HG03095 (cell line): ENCODE data around the gene ESYT2.

ENCODE experiments used
- ATAC-seq: cut with Tn5 transposase; IDR thresholded peaks from one replicate; pipeline ENCODE4 v1.9.1; 2021; ENCODE audit warnings: moderate library complexity; ENCODE audit not compliant: unreplicated experiment

ESYT2 gene

DNA sequence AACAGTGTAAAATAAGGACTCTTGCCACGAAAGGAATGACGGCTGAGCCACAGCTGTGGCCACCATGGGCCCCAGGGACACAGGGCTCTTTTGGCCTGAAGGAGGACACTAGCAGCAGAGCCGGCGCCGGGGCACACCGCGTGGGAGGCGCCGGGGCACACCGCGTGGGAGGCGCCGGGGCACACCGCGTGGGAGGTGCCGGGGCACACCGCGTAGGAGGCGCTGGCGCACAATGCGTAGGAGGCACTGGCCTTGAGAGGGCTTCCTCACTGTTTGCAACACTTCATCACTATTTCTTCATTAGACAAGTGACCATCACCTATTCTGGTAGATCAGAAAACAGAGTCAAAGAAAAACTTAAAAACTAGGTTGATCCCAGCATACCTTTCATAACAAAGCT lies 23.4 kb downstream of the ESYT2 start:
- ATAC-seq: no peak

DNA sequence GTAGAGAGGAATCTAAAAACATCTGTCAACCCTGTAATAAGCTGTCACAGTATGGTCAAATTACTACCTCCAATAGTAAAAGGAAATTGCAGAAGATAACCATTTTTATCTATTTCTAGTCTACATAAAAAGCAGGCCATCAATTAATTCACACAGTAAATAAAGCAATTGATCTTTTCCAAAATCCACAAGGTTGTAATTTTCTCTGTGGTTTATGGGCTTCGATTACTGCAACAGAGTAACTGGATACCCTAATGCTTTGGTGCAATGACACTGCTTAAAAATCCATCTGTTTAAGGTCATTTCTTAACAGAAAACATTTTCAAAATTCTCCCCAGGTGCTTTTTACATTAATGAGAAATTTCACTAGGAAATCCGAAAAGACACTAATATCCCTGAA lies 23.9 kb downstream of the ESYT2 start:
- no peak for ATAC-seq

DNA sequence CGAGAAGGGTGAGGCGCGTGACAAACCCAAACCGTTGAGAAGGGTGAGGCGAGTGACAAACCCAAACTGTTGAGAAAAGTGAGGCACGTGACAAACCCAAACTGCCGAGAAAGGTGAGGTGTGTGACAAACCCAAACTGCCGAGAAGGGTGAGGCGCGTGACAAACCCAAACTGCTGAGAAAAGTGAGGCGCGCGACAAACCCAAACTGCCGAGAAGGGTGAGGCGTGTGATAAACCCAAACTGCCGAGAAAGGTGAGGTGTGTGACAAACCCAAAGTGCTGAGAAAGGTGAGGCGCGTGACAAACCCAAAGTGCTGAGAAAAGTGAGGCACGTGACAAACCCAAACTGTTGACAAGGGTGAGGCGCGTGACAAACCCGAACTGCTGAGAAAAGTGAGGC lies 25.0 kb downstream of the ESYT2 start:
- no peak for ATAC-seq

DNA sequence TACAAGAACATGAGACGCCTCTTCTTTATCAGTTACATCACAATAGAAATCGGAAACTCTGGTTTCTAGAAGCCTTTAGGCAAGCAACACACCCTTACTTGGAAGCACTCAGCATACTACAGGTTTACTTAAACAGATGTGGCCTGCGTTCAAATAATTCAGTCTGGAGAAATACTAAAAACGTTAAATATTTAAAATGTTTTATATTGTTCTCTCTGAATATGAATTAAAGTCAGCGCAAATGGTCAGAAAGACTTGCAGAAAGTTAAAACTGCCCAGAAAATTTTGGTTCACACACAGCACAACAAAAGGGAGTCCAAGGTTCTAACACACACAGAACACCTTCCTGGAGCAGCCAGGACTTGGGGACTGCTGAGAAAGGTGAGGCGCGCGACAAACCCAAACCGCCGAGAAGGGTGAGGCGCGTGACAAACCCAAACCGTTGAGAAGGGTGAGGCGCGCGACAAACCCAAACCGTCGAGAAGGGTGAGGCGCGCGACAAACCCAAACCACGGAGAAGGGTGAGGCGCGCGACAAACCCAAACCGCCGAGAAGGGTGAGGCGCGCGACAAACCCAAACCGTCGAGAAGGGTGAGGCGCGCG lies 25.8 kb downstream of the ESYT2 start:
- ATAC-seq: no peak

DNA sequence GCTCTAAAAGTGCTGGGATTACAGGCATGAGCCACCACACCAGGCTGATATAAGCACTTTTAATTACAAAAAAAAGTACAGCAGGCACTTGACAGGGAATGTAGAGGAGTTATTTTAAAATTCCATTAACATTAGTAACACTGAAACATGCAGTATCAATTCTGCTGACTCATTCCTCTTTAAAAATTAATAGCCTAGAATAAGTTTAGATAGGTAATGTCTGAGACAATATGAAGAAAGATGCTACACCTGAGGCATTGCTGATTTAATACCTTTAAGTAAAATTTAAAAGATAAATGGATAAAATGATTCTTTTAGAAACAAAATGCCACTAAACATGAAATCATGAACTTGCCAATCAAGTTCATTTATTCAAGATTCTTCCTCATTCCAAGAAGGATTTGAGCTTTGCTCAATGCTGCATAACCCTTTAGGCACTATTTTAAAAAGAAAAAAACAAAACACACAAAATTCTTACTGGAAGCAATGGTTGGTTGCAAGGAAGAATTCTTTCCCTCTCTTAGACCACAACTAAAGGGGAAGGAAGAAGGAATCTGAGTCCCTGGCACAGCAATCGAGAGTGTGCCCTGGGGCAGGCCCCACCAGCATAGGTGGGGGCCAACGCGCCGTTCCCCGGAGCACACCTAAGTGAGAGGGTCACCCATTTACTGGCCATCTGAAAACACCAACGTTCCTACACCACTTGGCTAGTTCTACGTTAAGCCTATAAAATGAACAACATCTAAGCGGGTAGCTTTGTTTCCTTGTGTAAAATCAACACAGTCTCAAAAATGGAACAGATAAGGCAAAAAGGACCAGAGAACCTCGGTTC lies 26.6 kb downstream of the ESYT2 start:
- ATAC-seq: no peak

DNA sequence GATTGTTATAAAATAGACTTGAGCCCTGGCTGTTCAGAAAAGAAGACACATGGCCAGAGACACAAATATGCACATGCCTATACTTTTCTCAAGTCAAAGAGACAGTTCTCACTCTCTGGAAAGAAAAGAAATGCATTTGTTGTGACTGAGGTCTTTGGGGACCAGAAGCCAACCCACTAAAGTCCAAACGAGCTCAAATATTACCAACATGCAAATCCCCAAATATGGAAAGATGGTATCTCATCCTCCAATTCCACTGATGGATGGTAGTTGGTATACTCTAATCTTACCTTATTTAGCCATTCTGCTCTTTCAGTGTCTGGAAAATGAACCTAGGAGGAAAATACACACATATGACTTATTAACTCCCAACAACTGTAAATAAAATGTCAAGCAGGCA lies 30.6 kb downstream of the ESYT2 start:
- no peak for ATAC-seq

DNA sequence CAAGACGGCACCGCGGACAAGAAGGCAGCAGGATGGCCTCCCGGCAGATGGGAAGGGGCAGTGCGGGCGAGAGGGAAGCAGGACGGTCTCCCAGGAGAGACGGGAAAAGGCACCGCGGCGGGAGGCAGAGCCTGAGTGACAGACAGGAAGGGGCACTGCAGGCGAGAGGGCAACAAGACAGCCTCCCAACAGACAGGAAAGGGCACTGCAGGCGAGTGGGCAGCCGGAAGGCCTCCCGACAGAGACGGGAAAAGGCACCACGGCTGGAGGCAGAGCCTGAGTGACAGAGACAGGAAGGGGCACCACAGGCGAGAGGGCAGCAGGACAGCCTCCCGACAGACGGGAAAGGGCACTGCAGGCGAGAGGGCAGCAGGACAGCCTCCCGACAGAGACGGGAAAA lies 32.6 kb downstream of the ESYT2 start:
- no peak for ATAC-seq

DNA sequence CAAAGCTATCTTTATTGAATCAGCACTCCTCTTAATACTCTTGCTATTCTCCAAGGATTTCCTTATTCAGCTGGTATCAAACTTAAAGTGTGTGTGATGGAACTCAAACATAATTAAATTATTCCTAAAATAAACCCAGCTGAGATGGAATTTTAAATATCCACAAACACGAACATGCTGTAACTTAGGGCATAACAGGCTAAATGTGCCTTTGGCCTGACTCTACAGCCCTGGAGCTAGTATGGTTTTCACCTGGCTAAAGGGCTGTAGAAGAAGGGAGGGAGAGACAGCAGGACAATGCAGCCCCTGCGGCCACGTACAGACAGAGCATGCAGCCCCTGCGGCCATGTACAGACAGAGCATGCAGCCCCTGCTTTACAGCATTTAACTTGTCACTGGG lies 34.0 kb downstream of the ESYT2 start:
- no peak for ATAC-seq

DNA sequence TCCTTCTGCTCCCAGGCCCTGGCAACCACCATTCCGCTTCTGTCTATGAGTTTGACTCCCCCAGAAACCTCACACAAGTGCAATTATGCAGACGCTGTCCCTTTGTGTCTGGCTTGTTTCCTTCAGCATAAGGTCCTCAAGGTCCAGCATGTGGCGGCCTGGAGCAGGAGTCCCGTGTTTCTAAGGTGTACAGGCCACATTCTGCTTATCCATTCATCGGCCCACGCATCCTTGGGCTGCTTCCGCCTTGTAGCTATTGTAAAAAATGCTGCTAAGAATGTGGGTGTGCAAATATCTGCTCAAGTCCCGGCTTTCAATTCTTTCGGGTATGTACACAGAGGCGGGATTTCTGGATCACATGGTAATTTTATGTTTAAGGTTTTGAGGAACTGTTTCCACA lies 38.2 kb downstream of the ESYT2 start:
- no peak for ATAC-seq

DNA sequence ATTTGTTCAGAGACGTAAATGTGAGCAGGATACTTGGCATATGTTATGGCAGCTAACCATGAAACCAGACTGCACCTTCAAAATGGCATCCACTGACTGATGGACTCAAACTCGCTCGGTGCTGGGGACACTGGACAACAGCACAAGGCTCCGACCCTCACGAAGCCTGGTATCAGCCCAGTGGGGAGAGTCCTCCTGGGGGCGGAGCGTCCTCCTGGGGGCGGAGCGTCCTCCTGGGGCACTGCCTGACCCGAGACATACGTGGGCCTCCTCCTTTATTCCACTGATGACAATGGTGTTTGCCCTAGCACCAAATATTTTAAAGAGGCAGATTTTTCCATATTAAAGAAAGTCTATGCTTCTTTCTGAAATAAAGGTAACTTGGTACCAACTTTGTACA lies 39.5 kb downstream of the ESYT2 start:
- ATAC-seq: no peak

DNA sequence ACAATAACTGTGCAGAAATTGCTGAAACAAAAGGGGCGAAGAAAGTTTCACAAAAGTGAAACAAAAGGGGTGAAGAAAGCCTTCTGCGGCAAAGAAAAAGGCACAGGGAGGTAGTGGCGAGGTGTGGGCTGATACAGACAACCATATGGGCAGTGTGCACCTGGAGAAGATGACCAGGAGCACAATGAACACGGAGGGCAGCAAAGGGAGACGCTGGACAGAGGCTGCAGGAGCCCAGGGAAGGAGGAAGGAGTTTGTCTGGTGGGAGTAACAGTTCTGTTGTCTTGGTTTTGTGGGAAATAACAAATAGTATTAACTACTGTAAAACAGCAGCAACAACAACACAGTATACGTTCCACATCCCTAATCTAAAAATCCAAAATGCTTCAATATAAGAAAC lies 42.4 kb downstream of the ESYT2 start:
- no peak for ATAC-seq

DNA sequence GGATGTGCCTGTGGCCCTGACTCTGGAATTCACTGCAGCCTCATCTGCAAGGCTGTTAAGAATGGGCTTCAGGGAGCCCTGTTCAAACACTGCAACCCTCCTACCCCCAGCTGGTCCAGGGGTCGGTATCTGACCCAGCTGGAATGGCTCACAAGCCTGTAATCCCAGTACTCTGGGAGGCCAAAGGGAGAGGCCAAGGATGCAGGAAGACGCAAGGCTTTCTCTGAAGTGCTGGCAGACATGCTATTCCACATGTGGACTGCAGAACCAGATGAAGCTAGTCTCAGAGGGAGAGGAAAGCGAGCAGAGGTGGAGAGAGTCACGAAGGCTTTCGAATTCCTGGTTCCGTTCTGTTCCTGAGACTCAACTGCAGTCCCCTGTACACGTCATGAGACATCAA lies 45.0 kb downstream of the ESYT2 start:
- ATAC-seq: no peak

DNA sequence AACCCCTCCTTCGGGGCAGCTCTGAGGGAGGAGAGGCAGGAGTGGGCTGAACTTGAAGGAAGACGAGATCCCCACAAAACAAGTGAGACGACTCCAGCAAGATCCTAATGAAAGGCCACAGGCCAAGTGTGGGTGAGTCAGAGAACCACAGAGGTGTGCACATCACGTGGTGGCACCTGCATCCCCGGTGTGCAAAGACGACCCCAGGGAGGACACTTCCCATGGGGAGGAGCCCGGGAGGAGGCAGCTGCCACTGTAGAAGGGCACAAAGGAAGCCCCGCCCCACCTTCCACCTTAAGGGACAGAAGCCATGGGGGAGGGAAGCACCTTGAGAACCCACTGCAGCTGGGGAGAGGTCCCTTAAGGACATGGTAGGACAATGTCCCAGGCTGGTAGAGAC lies 45.7 kb downstream of the ESYT2 start:
- no peak for ATAC-seq

DNA sequence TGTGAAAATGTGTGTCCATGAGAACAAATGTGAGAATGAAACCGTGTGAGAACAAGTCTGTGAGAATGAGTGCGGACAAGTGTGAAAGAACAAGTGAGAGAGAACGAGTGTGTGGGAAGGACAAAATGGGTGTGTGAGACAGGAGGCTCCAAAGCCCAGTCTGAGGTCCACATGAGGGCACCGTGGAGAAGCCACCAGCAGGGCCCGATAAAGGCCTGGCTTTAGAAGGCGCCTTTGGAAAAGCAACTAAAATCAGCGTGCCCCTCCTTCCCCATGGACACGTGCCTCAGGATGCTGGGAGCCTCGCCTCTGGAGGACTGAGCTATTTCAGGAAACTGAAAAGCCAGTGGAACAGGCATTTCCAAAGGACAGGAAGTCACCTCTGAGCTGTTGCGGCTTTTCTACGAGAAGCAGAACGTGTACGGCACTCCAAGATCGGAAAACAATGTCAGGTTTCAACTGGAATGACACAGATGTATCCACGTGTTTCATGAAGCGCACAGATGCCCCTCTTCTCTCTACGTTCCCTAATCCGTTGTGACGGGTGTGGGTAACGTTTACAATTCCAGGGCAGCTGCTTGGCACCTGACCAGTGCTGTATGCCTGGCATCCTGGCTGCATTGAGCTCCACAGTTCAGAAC lies 46.4 kb downstream of the ESYT2 start:
- no peak for ATAC-seq

DNA sequence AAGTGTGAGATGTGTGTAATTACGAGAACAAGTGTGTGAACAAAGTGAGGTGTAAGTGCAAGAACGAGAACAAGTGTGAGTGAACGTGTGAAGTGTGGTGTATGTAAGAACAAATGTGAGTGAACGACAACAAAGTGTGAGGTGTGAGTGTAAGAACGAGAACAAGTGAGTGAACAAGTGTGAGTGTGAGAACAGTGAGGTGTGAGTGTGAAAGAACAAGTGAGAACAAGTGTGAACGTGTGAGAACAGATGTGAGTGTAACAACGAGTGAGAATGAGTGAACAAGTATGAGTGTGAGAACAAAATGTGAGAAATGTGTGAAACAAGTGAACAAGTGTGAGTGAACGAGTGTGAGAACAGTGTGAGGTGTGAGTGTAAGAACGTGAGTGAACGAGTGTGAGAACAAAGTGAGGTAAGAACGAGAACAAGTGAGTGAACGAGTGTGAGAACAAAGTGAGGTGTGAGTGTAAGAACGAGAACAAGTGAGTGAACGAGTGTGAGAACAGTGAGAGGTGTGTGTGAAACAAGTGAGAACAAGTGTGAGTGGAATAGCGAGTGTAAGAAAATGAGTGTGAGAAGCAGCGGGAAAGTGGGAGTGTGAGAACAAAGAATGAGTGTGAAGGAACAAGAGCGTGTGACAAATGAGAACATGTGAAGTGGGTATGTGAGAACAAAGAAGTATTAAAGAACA lies 47.2 kb downstream of the ESYT2 start:
- no peak for ATAC-seq

DNA sequence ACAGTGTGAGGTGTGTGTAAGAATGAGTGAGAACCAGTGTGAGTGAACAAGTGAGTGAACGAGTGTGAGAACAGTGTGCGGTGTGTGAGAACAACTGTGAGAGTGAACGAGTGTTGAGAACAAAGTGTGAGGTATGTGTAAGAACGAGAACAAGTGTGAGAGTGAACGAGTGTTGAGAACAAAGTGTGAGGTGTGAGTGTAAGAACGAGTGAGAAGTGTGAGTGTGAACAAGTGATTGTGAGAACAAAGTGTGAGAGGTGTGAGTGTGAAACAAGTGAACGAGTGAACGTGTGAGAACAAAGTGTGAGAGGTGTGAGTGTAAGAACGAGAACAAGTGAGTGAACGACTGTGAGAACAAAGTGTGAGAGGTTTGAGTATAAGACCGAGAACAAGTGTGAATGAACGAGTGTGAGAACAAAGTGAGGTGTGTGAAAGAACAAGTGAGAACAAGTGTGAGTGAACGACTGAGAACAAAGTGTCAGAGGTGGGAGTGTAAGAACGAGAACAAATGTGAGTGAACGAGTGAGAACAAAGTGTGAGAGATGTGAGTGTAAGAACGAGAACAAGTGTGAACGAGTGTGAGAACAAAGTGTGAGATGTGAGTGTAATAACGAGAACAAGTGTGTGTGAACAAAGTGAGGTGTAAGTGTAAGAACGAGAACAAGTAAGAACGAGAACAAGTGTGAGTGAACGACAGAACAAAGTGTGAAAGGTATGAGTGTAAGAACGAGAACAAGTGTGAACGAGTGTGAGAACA lies 47.9 kb downstream of the ESYT2 start:
- no peak for ATAC-seq

DNA sequence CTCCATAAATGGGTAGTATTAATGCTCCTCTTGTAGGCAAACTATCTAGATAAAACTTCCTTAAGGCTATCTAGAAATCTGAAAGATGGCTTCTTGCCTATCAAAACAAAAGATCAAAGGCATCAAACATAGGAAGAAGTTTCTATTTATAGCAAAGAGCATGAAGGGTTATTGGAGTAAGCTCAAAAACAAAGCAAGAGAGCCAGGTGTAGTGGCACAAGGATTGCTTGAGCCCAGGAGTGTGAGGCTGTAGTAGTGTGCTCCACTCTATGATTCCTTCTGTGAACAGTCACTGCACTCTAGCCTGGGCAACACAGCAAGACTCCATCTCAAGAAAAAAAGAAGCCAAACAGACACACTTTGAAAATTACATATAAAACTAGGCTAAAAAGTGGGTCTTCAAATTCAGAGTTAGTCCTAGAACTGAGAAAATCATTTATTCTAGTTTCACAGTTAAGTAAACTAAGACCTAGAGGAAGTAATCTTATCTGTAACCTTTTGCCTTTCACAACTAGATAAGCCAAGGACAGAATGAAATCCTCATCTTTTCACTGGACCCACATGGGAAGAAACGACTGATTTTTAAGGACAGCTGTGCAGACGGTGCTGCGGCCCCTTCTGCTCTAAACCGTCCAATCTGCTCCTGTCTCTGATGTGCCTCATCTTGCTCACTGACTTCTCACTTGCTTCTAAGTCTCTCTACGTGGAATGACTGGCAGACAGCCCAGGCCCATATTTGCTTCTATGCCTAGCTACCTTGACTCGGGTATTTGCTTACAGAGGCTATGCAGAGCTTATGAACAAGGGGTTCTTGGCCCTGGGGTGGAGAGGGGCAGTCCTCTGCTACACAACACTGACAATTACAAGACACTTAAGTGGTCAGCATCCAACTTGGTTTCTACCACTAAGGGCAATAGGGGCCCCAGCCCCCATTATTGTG lies 50.0 kb downstream of the ESYT2 start:
- no peak for ATAC-seq

DNA sequence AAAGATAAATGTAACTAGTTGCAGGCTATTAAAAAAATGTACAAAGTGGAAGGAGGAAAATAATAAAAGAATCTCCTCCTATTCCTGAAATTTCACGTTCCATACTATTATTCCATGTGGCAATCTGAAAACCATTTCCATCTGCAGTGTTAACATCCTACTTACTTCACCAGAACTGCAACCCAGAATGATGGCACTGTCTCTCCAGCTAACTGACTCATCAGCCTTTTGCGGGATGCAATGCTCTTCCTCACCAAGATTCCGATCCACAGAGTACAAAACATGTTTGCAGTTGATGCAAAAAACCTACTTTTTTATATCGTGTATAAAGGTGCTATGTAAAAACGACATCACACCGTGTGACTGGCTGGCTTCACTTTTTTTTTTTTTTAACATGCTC lies 50.8 kb downstream of the ESYT2 start:
- ATAC-seq: no peak

DNA sequence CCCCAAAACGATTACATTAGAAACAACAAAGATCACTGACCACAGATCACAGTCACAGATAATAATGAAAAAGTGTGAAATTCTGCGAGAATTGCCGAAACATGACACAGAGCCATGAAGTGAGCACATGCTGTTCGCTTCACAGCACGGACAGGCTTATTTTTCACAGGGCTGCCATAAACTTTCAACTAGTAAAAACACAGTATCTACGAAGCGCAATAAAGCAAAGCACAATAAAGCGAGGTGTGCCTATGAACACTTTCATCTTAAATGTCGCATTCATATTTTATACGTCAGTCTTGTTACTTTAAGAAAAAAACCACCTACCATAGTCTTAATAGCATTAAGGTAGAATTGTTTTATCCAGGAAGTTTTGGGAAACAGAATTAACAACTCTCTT lies 51.5 kb downstream of the ESYT2 start:
- ATAC-seq: no peak

DNA sequence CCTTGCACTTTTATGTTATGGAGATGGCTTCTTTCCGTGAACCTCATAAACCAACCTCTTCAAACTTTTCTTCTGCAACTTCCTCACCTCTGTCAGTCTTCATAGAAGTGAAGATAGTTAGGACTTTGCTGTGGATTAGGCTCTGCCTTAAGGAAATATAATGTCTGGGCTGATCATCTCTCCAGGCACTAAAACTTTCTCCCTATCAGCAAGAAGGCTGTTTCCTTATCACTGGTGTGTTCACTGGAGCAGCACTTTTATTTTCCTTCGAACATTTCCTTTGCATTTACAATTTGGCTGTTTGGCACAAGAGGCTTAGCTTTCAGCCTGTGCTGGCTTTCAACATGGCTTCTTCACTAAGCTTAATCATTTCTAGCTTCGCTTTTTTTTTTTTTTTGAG lies 52.8 kb downstream of the ESYT2 start:
- no peak for ATAC-seq
